Endothelial cell (in vitro differentiated cells): Measurements from ENCODE around the gene NKAIN2. TPM values are rescaled to one million over a fixed set of nuclear protein-coding genes. Genes with fewer than 3 reads are reported as not detected.
"Not testable (repeated sequence)": the region's sequence is repeated elsewhere in the genome, so short reads cannot be mapped to it uniquely, and the experiment has no call there.

Experiments
- DNase-seq: peaks from one replicate; pipeline ENCODE4 v3.0.0; 2021; ENCODE audit warnings: low spot score
- H3K27ac Mint-ChIP-seq: one replicate; pipeline ENCODE4 v1.8.0; 2021; ENCODE audit warnings: mixed read lengths, inconsistent platforms; ENCODE audit not compliant: unreplicated experiment
- H3K27me3 Mint-ChIP-seq: one replicate; pipeline ENCODE4 v1.8.0; 2021; ENCODE audit warnings: mild to moderate bottlenecking, moderate library complexity, mixed read lengths, inconsistent platforms; ENCODE audit not compliant: unreplicated experiment
- H3K36me3 Mint-ChIP-seq: one replicate; pipeline ENCODE4 v1.8.0; 2021; ENCODE audit warnings: mild to moderate bottlenecking, low read depth, mixed read lengths, inconsistent platforms; ENCODE audit not compliant: unreplicated experiment
- H3K4me1 Mint-ChIP-seq: one replicate; pipeline ENCODE4 v1.8.0; 2021; ENCODE audit warnings: mild to moderate bottlenecking, mixed read lengths, inconsistent platforms; ENCODE audit not compliant: unreplicated experiment
- H3K4me3 Mint-ChIP-seq: one replicate; pipeline ENCODE4 v1.8.0; 2021; ENCODE audit warnings: mild to moderate bottlenecking, mixed read lengths, inconsistent platforms; ENCODE audit not compliant: unreplicated experiment
- H3K9me3 Mint-ChIP-seq: one replicate; pipeline ENCODE4 v1.8.0; 2021; ENCODE audit warnings: mixed read lengths, inconsistent platforms; ENCODE audit not compliant: unreplicated experiment
- total RNA-seq: library from RNA; stranded (reverse); fragmentation: NEBNext Ultra II Directional; extraction: Animal tissue kit (Norgen Biotek cat#: 25700); gene quantifications from one replicate; pipeline ENCODE4 v1.2.1, GENCODE V29; 2021; ENCODE audit not compliant: unreplicated experiment
- TF ChIP-seq, protein P1 (sequence below): fragments of 200-600 bp; sonication (generic); IDR thresholded peaks from one replicate; pipeline ENCODE4 v1.5.0; 2021; ENCODE audit warnings: antibody characterized with exemption; ENCODE audit not compliant: unreplicated experiment

NKAIN2 gene
- total RNA-seq, 1 donor from 2014 or later = 9.5 TPM

DNA sequence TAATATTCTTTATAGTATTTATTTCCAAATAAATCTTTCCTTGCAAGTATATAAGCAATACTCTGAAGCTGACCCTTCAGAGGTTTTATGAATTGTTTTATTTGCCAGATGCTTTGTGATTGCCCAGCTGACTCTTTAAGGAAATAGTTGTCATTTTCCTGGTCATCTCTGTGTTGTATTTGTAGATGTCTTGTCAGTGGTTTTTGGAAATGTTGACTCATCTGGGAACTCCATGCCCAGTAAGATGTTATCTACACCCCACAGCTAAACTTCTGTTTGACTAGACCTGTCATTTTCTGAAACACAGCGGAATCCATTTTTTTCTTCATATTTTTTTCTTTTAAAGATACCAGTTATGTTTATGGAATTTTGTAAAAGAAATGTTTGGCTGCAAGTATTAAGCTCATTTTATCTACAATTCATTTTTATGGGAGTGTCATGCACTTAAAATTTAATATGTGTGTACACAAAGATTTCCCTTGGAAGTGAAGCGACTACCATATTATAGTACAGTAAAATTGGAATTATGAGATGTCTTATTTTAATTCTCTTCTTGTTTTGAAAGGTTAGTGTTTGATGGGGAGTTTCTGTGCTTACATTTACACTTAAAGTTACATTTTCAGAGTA, 491.0 kb downstream of the NKAIN2 start:
- no peaks in the 10 kb centered on the region for H3K9me3 Mint-ChIP-seq
- no peaks in the 10 kb centered on the region for H3K36me3 Mint-ChIP-seq
- TF ChIP-seq, protein P1, sequence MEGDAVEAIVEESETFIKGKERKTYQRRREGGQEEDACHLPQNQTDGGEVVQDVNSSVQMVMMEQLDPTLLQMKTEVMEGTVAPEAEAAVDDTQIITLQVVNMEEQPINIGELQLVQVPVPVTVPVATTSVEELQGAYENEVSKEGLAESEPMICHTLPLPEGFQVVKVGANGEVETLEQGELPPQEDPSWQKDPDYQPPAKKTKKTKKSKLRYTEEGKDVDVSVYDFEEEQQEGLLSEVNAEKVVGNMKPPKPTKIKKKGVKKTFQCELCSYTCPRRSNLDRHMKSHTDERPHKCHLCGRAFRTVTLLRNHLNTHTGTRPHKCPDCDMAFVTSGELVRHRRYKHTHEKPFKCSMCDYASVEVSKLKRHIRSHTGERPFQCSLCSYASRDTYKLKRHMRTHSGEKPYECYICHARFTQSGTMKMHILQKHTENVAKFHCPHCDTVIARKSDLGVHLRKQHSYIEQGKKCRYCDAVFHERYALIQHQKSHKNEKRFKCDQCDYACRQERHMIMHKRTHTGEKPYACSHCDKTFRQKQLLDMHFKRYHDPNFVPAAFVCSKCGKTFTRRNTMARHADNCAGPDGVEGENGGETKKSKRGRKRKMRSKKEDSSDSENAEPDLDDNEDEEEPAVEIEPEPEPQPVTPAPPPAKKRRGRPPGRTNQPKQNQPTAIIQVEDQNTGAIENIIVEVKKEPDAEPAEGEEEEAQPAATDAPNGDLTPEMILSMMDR = no peak
- no peak for DNase-seq
- no peaks in the 10 kb centered on the region for H3K4me1 Mint-ChIP-seq
- H3K4me3 Mint-ChIP-seq = no peak overlapping the region
- no peaks in the 10 kb centered on the region for H3K27me3 Mint-ChIP-seq
- no peak overlapping the region for H3K27ac Mint-ChIP-seq

DNA sequence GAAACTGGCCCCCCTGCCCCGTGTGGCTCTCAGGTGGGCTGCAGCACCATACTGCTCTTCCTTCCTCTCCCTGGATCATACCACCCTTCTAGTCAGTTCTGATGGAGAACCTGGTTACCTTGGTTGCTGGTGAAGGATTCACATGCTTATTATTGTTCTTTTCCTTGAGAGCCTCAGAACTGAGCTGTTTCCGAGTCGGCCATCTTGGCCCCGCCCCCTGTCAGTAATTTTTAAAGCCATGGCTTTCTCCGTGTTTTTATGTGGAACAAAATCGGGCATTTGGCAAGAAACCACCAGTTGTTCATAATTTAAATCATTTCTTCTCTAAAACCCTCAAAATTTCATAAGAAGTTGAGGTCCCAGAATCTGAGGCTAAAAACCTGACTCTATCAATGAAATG, 493.8 kb downstream of the NKAIN2 start:
- H3K4me3 Mint-ChIP-seq = no peak overlapping the region
- no peaks in the 10 kb centered on the region for H3K9me3 Mint-ChIP-seq
- H3K36me3 Mint-ChIP-seq = peaks cover 5% of the 10 kb centered on the region

DNA sequence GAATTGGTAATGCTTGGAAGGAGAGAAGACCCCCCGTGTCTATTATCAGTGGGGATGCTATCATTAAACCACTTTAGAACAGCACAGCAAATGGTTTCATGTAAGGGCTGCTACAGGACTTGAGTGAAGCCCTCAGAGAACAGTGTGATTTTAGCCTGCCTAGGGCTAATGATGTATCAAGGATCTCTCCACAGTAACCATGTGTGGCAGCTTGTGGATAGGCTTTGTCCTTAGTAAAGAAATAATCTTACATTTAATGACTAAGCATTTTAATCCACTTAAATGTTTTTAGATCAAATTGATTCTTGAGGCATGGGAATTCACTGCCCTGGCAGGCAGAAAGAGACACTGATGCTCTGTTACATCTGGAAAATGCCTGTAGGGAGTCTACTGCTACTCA, 495.1 kb downstream of the NKAIN2 start:
- TF ChIP-seq, protein P1 = no peak
- H3K9me3 Mint-ChIP-seq = no peaks in the 10 kb centered on the region
- no peak overlapping the region for H3K4me3 Mint-ChIP-seq
- H3K36me3 Mint-ChIP-seq = peaks cover 5% of the 10 kb centered on the region
- H3K4me1 Mint-ChIP-seq = no peaks in the 10 kb centered on the region
- no peak overlapping the region for H3K27ac Mint-ChIP-seq
- DNase-seq = no peak
- H3K27me3 Mint-ChIP-seq = no peaks in the 10 kb centered on the region

More for the DNA sequence above, 493.8 kb downstream of the NKAIN2 start:
- Mint-ChIP-seq H3K27me3 (no peaks in the 10 kb centered on the region), H3K27ac (no peak overlapping the region), H3K4me1 (no peaks in the 10 kb centered on the region)
- TF ChIP-seq, protein P1 = no peak
- no peak for DNase-seq

DNA sequence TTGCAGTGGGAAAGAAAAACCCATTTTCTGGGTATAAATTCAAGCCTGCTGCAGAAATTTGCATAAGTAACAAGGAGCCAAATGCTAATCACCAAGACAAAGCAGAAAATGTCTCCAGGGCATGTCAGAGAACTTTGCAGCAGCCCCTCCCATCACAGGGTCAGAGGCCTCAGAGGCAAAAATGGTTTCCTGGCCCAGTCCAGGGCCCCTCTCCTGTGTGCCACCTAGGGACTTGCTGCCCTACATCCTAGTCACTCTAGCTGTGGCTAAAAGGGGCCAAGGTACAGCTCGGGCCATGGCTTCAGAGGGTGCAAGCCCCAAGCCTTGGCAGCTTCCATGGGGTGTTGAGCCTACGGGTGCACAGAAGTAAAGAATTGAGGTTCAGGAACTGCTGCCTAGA, 497.2 kb downstream of the NKAIN2 start:
- not testable (repeated sequence) for DNase-seq, H3K4me3 Mint-ChIP-seq, H3K9me3 Mint-ChIP-seq, H3K4me1 Mint-ChIP-seq, H3K27me3 Mint-ChIP-seq, H3K27ac Mint-ChIP-seq, H3K36me3 Mint-ChIP-seq

DNA sequence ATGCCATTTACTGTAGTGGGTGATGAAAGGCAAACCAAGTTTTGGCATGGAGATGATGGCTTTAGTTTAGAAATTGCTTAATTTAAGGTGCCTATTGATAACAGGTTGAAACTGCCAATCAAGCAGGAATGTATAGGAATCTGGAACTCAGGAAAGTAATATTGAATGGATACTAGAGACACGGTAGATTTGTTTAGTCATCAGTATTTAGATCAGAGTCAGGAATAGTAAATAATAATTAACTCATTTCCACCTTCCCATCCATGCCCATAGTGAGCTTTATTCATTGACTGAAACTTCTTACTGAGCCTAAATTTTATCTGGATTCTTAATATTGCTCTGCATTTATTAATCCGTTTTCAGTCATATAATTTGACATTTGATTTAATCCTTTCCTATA, 500.3 kb downstream of the NKAIN2 start:
- Mint-ChIP-seq H3K9me3 (no peaks in the 10 kb centered on the region), H3K4me3 (no peak overlapping the region), H3K36me3 (peaks cover 5% of the 10 kb centered on the region), H3K27me3 (no peaks in the 10 kb centered on the region), H3K27ac (no peak overlapping the region), H3K4me1 (no peaks in the 10 kb centered on the region)
- DNase-seq = no peak
- TF ChIP-seq, protein P1 = no peak
